ENCODE measurements around the gene RAET1E. TPM values are rescaled to one million over a fixed set of nuclear protein-coding genes. Genes with fewer than 3 reads are reported as not detected.

Gene RAET1E
- total and polyA plus RNA-seq, 2 donors (not counting 1 experiment from before 2014, with no cell fraction given): not detected

- H3K4me1 Mint-ChIP-seq: peaks cover 10% of the 10 kb centered on the region
- CTCF ChIA-PET: interaction anchor here (0.7 kb wide), 1 partner anchor 490 kb away, joined by 3 read pairs; no protein-coding TSS in a partner anchor
- H3K9me3 Mint-ChIP-seq (ENCODE audit: insufficient read depth): no peaks in the 10 kb centered on the region
- Histone ChIP-seq H3K4me3 (ENCODE audit: control extremely low read depth in 1 of 5, extremely low read depth in 1 of 5, insufficient read depth in 1 of 5, low read depth in 2 of 5, low read length in 4 of 5) (no peak overlapping the region), H3K27ac (ENCODE audit: low read length in 2 of 2) (no peak overlapping the region), H3K27me3 (replicated peaks in 1 of 4; ENCODE audit: control extremely low read depth in 1 of 4, control insufficient read depth in 3 of 4, insufficient read depth in 4 of 4, low read length in 3 of 4) (peaks cover 2 to 32% (median 20%) of the 10 kb centered on the region in 4 experiments), H3K36me3 (replicated peaks in 1 of 2; ENCODE audit: control extremely low read depth in 1 of 2, control insufficient read depth in 1 of 2, extremely low read depth in 1 of 2, insufficient read depth in 2 of 2, low read length in 1 of 2) (no peaks in the 10 kb centered on the region), H4K20me1 (ENCODE audit: control insufficient read depth, insufficient read depth, low read length, poor library complexity, severe bottlenecking) (no peaks in the 10 kb centered on the region), H3K79me2 (ENCODE audit: control insufficient read depth, insufficient read depth, low read length) (no peaks in the 10 kb centered on the region), H3K9ac (ENCODE audit: low read length) (no peak overlapping the region), H3K4me2 (replicated peaks; ENCODE audit: low read depth, low read length, poor library complexity, severe bottlenecking) (no peak overlapping the region), H3K4me1 (ENCODE audit: control insufficient read depth in 2 of 2, insufficient read depth in 2 of 2, low read length in 2 of 2) (peaks cover 13 to 14% of the 10 kb centered on the region in 2 donors), H3K9me3 (ENCODE audit: control extremely low read depth in 1 of 3, control insufficient read depth in 2 of 3, insufficient read depth in 1 of 3, low read length in 2 of 3) (peaks cover 0 to 6% (median 0%) of the 10 kb centered on the region in 3 donors), H2AFZ (ENCODE audit: insufficient read depth, low read depth, low read length, poor library complexity, severe bottlenecking) (no peak overlapping the region)
- 85% methylated on average over 3 of the region's 3 CpGs for WGBS (ENCODE audit: insufficient coverage)
- intact Hi-C loops (cut with micrococcal nuclease): loop anchor here (5.0 kb wide), 1 partner anchor 113 kb away; the partner anchor contains the start of genes NUP43 and PCMT1
- DNase-seq (no peak), ATAC-seq (ENCODE audit: low read depth) (no peak)
- POLR2A ChIA-PET: no interaction called here
- H3K4me3 Mint-ChIP-seq: no peak overlapping the region
- no peak overlapping the region for H3K27ac Mint-ChIP-seq
- H3K27me3 Mint-ChIP-seq: peaks cover 28% of the 10 kb centered on the region
- TF ChIP-seq CTCF (IDR thresholded peaks at IDR 0.05) (no peak), EZH2 (IDR thresholded peaks at IDR 0.05; ENCODE audit: borderline replicate concordance, insufficient read depth, low read depth, low read length, poor library complexity, severe bottlenecking) (no peak)
Measured at GRCh38 chr6:149859938-149860337, 38.0 kb downstream of the RAET1E start.

DNA sequence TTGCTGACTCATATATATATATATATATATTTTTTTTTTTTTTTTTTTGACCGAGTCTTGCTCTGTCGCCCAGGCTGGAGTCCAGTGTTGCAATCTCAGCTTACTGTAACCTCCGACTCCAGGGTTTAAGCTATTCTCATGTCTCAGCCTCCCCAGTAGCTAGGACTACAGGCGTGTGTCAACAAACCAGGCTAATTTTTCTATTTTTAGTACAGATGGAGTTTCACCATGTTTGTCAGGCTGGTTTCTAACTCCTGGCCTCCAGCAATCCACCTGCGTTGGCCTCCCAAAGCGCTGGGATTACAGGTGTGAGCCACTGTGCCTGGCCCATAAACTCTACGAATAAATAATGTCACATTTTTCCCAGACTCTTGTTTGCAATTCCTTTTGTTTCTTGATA, 38.5 kb downstream of the RAET1E start:
- CTCF ChIA-PET: no interaction called here
- intact Hi-C loops (cut with micrococcal nuclease): no loop called here
- POLR2A ChIA-PET: no interaction called here
- H3K36me3 ChIP-seq (replicated peaks in 1 of 2; ENCODE audit: control extremely low read depth in 1 of 2, control insufficient read depth in 1 of 2, extremely low read depth in 1 of 2, insufficient read depth in 2 of 2, low read length in 1 of 2): no peaks in the 10 kb centered on the region
- no peak overlapping the region for H3K4me3 ChIP-seq (ENCODE audit: control extremely low read depth in 1 of 5, extremely low read depth in 1 of 5, insufficient read depth in 1 of 5, low read depth in 2 of 5, low read length in 4 of 5)
- no peak overlapping the region for H3K4me3 Mint-ChIP-seq
- no peak for DNase-seq
- peaks cover 0 to 6% (median 0%) of the 10 kb centered on the region in 3 donors for H3K9me3 ChIP-seq (ENCODE audit: control extremely low read depth in 1 of 3, control insufficient read depth in 2 of 3, insufficient read depth in 1 of 3, low read length in 2 of 3)
- WGBS (ENCODE audit: insufficient coverage): 100% methylated on average over 2 of the region's 7 CpGs
- H3K79me2 ChIP-seq (ENCODE audit: control insufficient read depth, insufficient read depth, low read length): no peaks in the 10 kb centered on the region
- H3K27ac Mint-ChIP-seq: no peak overlapping the region
- H3K9ac ChIP-seq (ENCODE audit: low read length): no peak overlapping the region
- H3K27ac ChIP-seq (ENCODE audit: low read length in 2 of 2): no peak overlapping the region
- ATAC-seq (ENCODE audit: low read depth): no peak
- peaks cover 28% of the 10 kb centered on the region for H3K27me3 Mint-ChIP-seq
- H3K4me2 ChIP-seq (replicated peaks; ENCODE audit: low read depth, low read length, poor library complexity, severe bottlenecking): no peak overlapping the region
- H4K20me1 ChIP-seq (ENCODE audit: control insufficient read depth, insufficient read depth, low read length, poor library complexity, severe bottlenecking): no peaks in the 10 kb centered on the region
- peaks cover 11% of the 10 kb centered on the region for H3K4me1 Mint-ChIP-seq
- no peaks in the 10 kb centered on the region for H3K9me3 Mint-ChIP-seq (ENCODE audit: insufficient read depth)
- H3K27me3 ChIP-seq (replicated peaks in 1 of 4; ENCODE audit: control extremely low read depth in 1 of 4, control insufficient read depth in 3 of 4, insufficient read depth in 4 of 4, low read length in 3 of 4): peaks cover 2 to 32% (median 20%) of the 10 kb centered on the region in 4 experiments
- no peak overlapping the region for H2AFZ ChIP-seq (ENCODE audit: insufficient read depth, low read depth, low read length, poor library complexity, severe bottlenecking)
- TF ChIP-seq CTCF (IDR thresholded peaks at IDR 0.05) (no peak), EZH2 (IDR thresholded peaks at IDR 0.05; ENCODE audit: borderline replicate concordance, insufficient read depth, low read depth, low read length, poor library complexity, severe bottlenecking) (no peak)
- H3K4me1 ChIP-seq (ENCODE audit: control insufficient read depth in 2 of 2, insufficient read depth in 2 of 2, low read length in 2 of 2): peaks cover 7 to 11% of the 10 kb centered on the region in 2 donors

Measured in B cell (primary cell).